ENCODE data around the gene WARS2. TPM values are rescaled to one million over a fixed set of nuclear protein-coding genes. Genes with fewer than 3 reads are reported as not detected.

WARS2 gene
- total RNA-seq, 1 donor = 21.7 TPM

DNA sequence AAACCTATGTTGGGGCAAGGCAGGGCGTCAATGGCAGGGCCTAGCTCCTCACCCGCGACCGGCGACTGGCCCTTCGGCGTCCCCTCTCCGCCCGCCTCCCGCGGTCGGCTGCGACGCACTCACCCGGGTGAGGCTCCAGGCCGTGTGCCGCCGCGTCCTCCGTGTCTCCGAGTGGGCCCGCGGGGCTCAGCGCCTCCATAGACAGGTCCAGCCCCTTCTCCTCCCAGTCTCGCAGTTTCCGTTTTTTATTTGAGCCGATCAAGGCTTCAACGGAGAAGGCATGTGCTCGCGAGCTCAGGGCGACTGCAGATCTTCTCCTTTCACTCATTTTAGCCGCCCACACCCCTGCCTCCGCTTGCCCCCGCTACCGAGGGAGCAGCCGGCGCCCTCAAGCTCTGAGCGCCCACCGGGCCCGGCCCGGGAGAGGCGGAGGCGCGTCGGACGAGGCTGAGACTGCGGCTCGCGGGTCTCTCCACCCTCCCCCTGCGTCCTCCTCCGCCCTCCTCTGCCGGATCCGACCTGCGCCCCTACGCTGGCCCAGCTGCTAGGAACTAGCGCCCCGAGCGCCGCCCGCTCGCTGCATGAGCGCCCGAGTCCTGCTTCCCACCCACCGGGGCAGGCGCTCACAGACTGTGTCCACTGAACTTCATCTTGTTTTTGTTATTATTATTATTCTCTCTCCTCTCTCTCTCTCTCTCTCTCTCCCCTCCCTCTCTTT lies 152.8 kb downstream of the WARS2 start:
- peak overlapping the region; percentile 55 for H3K4me3 ChIP-seq (ENCODE audit: low read depth, low read length)
- TF ChIP-seq, protein P1, sequence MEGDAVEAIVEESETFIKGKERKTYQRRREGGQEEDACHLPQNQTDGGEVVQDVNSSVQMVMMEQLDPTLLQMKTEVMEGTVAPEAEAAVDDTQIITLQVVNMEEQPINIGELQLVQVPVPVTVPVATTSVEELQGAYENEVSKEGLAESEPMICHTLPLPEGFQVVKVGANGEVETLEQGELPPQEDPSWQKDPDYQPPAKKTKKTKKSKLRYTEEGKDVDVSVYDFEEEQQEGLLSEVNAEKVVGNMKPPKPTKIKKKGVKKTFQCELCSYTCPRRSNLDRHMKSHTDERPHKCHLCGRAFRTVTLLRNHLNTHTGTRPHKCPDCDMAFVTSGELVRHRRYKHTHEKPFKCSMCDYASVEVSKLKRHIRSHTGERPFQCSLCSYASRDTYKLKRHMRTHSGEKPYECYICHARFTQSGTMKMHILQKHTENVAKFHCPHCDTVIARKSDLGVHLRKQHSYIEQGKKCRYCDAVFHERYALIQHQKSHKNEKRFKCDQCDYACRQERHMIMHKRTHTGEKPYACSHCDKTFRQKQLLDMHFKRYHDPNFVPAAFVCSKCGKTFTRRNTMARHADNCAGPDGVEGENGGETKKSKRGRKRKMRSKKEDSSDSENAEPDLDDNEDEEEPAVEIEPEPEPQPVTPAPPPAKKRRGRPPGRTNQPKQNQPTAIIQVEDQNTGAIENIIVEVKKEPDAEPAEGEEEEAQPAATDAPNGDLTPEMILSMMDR (IDR thresholded peaks at IDR 0.05; ENCODE audit: insufficient read depth, low read length) = no peak
- no peak for DNase-seq (ENCODE audit: low read depth)

DNA sequence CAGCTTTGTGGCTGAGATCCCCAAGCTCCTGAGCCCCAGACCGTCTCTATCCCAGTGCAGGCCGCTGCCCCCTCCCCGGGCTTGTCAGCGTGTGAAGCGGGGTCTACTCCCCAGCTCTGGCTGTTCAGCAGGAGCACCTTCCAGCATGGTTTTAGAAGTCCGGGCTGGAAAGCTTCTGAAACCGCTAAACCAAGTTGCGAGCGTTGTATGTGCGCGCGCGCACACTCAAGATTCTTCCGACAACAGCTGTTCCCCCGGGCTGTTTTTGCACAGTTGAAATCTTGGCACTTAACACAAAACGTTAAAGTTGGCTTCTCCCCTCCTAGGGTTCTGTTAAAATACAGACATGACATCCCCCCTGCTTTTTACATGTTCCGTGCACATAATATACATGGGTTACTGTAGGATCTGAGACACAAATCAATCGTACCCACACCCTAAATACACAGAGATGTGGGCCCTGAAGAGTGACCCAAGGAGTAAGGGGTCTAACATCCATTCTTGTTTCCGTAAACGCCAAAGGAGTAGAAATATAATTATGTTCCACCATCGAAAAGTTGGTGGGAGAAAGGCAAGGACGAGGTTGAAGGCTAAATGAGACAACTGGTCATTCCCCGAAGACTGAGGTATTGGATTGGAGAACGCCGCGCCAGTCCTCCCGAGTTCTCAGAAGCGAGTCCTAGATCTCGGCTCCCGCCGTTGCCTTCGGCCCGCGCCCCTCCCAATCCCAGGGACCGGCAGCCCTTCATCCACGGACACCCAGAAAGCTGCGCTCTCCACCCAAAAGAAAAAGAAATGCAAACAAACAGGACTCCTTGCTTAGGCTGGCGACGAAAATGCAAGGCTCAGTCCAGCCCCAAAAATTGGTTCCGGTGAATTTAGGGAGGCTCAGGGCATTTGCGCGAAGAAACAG lies 153.6 kb downstream of the WARS2 start:
- DNase-seq (ENCODE audit: low read depth) = no peak
- H3K4me3 ChIP-seq (ENCODE audit: low read depth, low read length) = peak overlapping the region; percentile 55
- TF ChIP-seq, protein P1 (IDR thresholded peaks at IDR 0.05; ENCODE audit: insufficient read depth, low read length) = no peak

DNA sequence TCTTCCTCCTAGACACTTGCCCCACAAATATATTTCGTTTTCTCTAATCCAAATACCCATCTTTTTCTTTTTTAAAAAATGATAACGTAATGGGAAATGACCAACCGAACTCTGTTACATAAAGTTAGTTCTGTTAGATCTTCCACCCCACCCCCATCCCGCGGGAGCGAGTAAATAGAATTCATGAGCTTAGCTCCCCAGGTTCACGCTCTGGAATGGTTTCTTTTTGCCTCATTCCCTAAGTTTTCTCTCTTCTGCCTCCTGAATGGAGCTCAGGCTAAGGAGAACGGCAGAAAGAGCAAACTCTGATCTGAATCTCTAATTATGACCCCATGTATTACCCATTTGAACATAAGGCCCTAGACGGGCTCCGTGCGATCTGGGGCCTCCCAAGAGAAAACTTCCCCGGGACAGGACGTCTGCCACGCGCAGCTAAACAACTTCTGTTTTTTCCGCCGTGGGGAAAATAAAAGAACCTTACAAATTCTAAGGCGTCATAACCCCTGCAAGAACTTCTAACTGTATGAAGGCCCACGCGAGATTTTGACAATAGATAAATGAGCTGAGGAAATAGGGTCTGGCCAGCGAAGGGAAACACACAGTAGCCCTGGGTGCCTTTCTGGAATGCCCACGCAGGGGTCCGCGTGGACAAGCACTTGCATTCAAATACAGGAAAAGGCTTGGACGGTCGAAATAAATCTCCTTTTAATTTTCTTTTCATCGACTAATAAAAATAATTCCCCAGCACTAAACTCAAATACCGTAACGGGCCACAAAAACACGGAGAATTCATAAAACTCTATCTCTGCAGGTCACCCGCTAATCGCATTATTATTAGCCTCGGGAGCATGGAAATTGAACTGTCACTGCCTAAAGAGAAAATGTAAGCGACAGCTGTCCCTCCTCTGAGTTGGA lies 154.6 kb downstream of the WARS2 start:
- DNase-seq (ENCODE audit: low read depth) = no peak
- TF ChIP-seq, protein P1 (IDR thresholded peaks at IDR 0.05; ENCODE audit: insufficient read depth, low read length) = no peak
- peak overlapping the region; percentile 29 for H3K4me3 ChIP-seq (ENCODE audit: low read depth, low read length)

DNA sequence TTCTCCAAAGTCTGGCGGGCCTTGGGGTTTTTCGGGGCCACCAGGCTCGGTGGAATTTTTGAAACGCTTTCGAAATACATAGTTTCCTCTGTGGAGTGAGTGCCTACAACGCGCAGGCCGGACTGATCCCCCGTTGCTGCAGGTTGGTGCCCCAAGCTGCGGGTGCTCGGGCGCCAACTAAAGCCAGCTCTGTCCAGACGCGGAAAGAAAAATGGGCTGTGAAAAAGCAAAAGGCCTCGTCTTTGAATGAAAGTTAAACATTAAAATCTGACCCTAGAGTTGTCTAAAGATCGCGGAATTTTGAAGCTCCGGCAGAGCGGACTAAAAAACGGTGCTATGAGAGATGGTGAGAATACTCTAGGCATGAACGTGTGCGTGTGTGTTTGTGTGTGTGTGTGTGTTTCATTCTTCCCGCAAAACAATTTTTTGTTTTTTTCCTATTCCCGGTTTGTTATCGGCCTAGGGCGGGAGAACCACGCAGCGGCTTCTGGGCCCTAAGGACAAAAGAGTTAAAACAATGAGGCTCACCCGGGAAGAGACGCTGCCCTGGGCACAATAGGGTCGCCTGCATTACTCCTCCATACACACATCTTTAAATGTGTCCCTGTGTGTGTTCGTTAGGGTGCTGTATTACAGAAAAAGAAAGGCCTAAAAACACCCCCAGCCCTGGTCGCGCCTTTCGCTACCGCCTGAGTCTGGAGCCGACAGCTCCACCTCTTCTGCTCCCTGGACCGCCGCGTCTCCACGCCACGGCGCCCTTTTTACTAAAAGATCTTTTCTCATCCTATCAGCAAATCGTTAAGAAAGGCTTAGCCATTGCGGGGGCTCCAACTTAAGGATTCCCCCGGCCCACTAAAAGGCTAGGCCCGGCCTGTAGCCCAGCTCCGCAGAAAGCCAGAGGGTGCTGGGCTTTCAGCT lies 155.5 kb downstream of the WARS2 start:
- H3K4me3 ChIP-seq (ENCODE audit: low read depth, low read length) = no peak overlapping the region
- TF ChIP-seq, protein P1 (IDR thresholded peaks at IDR 0.05; ENCODE audit: insufficient read depth, low read length) = no peak
- no peak for DNase-seq (ENCODE audit: low read depth)

DNA sequence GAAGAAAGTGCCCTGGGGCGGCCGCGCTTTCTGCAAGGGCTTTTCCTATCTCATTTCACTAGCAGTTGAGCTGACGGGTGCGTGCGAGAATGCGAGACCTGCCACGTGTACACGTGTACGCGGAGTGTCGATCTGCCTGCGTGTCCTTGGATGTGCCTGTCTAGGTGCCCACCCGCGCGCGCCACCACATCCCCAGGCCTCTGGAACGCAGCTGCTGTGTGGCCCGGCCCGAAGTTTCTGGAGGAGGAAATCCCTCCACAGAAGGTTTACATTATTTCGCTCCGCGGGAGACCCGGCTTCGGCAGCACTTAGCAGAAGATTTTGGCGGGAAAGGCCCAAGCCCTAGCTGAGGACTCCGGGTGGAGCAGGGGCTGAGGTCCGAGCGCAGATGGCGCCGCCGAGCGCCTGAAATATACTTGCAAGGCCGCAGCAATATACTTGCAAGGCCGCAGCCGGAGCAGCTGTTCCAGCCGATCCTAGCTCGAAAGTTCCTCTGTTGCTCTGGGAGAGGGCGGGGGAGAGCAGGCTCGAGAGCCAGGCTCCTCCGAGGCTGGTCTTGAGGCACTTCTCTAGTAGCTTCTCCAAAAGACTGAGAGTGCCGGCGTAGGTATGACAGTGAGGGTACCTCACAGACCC lies 156.2 kb downstream of the WARS2 start:
- no peak for DNase-seq (ENCODE audit: low read depth)
- no peak overlapping the region for H3K4me3 ChIP-seq (ENCODE audit: low read depth, low read length)
- TF ChIP-seq, protein P1 (IDR thresholded peaks at IDR 0.05; ENCODE audit: insufficient read depth, low read length) = no peak

All from fibroblast of the aortic adventitia (primary cell).